GM11168 (cell line): ENCODE data around the gene TREH.

Experiments used
- in situ Hi-C: fragments of 300-500 bp; cut with MboI; formaldehyde crosslinking; loops from one replicate; pipeline ENCODE4 v1.12.0; 2022; ENCODE audit warnings: low sequenced_read_pairs; ENCODE audit not compliant: unreplicated experiment

Gene TREH

GRCh38 chr11:118634431-118635236 is 44.8 kb downstream of the TREH start:
- in situ Hi-C loops, result no loop called here

GRCh38 chr11:118633979-118634378 is 45.5 kb downstream of the TREH start:
- in situ Hi-C loops, result no loop called here

GRCh38 chr11:118633319-118633690 is 46.1 kb downstream of the TREH start:
- in situ Hi-C loops, result no loop called here

- in situ Hi-C loops, result no loop called here
Measured at GRCh38 chr11:118632577-118633318, 46.7 kb downstream of the TREH start.

- in situ Hi-C loops, result no loop called here
Measured at GRCh38 chr11:118631142-118631909, 48.1 kb downstream of the TREH start.

GRCh38 chr11:118629761-118630661 is 49.4 kb downstream of the TREH start:
- in situ Hi-C loops, result no loop called here

- in situ Hi-C loops, result no loop called here
Measured at GRCh38 chr11:118628861-118629549, 50.4 kb downstream of the TREH start.

- in situ Hi-C loops, result no loop called here
Measured at GRCh38 chr11:118628432-118628831, 51.0 kb downstream of the TREH start.

- in situ Hi-C loops, result no loop called here
Measured at GRCh38 chr11:118628031-118628430, 51.4 kb downstream of the TREH start.

GRCh38 chr11:118627566-118627965 is 51.9 kb downstream of the TREH start:
- in situ Hi-C loops, result no loop called here

GRCh38 chr11:118625976-118626375 is 53.5 kb downstream of the TREH start:
- in situ Hi-C loops, result no loop called here

- in situ Hi-C loops, result no loop called here
Measured at GRCh38 chr11:118625036-118625690, 54.3 kb downstream of the TREH start.

GRCh38 chr11:118623269-118623655 is 56.2 kb downstream of the TREH start:
- in situ Hi-C loops, result no loop called here

GRCh38 chr11:118622376-118623268 is 56.8 kb downstream of the TREH start:
- in situ Hi-C loops, result no loop called here

GRCh38 chr11:118621784-118622375 is 57.6 kb downstream of the TREH start:
- in situ Hi-C loops, result no loop called here

- in situ Hi-C loops, result no loop called here
Measured at GRCh38 chr11:118621071-118621783, 58.2 kb downstream of the TREH start.

GRCh38 chr11:118620529-118621070 is 58.9 kb downstream of the TREH start:
- in situ Hi-C loops, result no loop called here
